Measurements from ENCODE around the gene KCNQ1.

KCNQ1 gene

GRCh38 chr11:2887515-2888195, 442.8 kb downstream of the KCNQ1 start:
- Histone ChIP-seq H3K4me3 (ENCODE audit: extremely low read depth, insufficient read depth, low read length, poor library complexity, severe bottlenecking) (no peak overlapping the region), H3K36me3 (ENCODE audit: control insufficient read depth, insufficient read depth, low read length) (peaks cover 7% of the 10 kb centered on the region), H3K9me3 (ENCODE audit: control insufficient read depth, low read length) (no peaks in the 10 kb centered on the region), H3K4me1 (ENCODE audit: control insufficient read depth, insufficient read depth, low read length, poor library complexity, severe bottlenecking) (peaks cover 25% of the 10 kb centered on the region), H3K27ac (ENCODE audit: low read depth, low read length, severe bottlenecking) (no peak overlapping the region)
- WGBS, 2 experiments (ENCODE audit: insufficient coverage in 2 of 2): 75 to 82% methylated on average over 7 to 9 of the region's 11 CpGs

GRCh38 chr11:2888266-2888968, 443.6 kb downstream of the KCNQ1 start:
- H3K36me3 ChIP-seq (ENCODE audit: control insufficient read depth, insufficient read depth, low read length): no peaks in the 10 kb centered on the region
- no peak overlapping the region for H3K27ac ChIP-seq (ENCODE audit: low read depth, low read length, severe bottlenecking)
- WGBS, 2 experiments (ENCODE audit: insufficient coverage in 2 of 2): 31 to 36% methylated on average over 18 to 21 of the region's 25 CpGs
- no peaks in the 10 kb centered on the region for H3K9me3 ChIP-seq (ENCODE audit: control insufficient read depth, low read length)
- H3K4me1 ChIP-seq (ENCODE audit: control insufficient read depth, insufficient read depth, low read length, poor library complexity, severe bottlenecking): peaks cover 26% of the 10 kb centered on the region
- no peak overlapping the region for H3K4me3 ChIP-seq (ENCODE audit: extremely low read depth, insufficient read depth, low read length, poor library complexity, severe bottlenecking)

- Histone ChIP-seq H3K9me3 (ENCODE audit: control insufficient read depth, low read length) (no peaks in the 10 kb centered on the region), H3K36me3 (ENCODE audit: control insufficient read depth, insufficient read depth, low read length) (no peaks in the 10 kb centered on the region), H3K4me1 (ENCODE audit: control insufficient read depth, insufficient read depth, low read length, poor library complexity, severe bottlenecking) (peaks cover 26% of the 10 kb centered on the region), H3K4me3 (ENCODE audit: extremely low read depth, insufficient read depth, low read length, poor library complexity, severe bottlenecking) (no peak overlapping the region), H3K27ac (ENCODE audit: low read depth, low read length, severe bottlenecking) (no peak overlapping the region)
- WGBS, 2 experiments (ENCODE audit: insufficient coverage in 2 of 2): 91 to 95% methylated on average over 13 of the region's 16 CpGs
Measured at GRCh38 chr11:2889362-2890273, 444.8 kb downstream of the KCNQ1 start.

- Histone ChIP-seq H3K36me3 (ENCODE audit: control insufficient read depth, insufficient read depth, low read length) (no peaks in the 10 kb centered on the region), H3K4me1 (ENCODE audit: control insufficient read depth, insufficient read depth, low read length, poor library complexity, severe bottlenecking) (peaks cover 26% of the 10 kb centered on the region), H3K4me3 (ENCODE audit: extremely low read depth, insufficient read depth, low read length, poor library complexity, severe bottlenecking) (no peak overlapping the region), H3K27ac (ENCODE audit: low read depth, low read length, severe bottlenecking) (no peak overlapping the region), H3K9me3 (ENCODE audit: control insufficient read depth, low read length) (no peaks in the 10 kb centered on the region)
- whole genome bisulfite sequencing, 2 experiments (ENCODE audit: insufficient coverage in 2 of 2): 86 to 88% methylated on average over 25 to 28 of the region's 28 CpGs
Measured at GRCh38 chr11:2890466-2891294, 445.9 kb downstream of the KCNQ1 start.

GRCh38 chr11:2891326-2892214, 446.8 kb downstream of the KCNQ1 start:
- 44 to 66% methylated on average over 12 of the region's 17 CpGs for WGBS, 2 experiments (ENCODE audit: insufficient coverage in 2 of 2)
- Histone ChIP-seq H3K9me3 (ENCODE audit: control insufficient read depth, low read length) (no peaks in the 10 kb centered on the region), H3K4me1 (ENCODE audit: control insufficient read depth, insufficient read depth, low read length, poor library complexity, severe bottlenecking) (peaks cover 23% of the 10 kb centered on the region), H3K36me3 (ENCODE audit: control insufficient read depth, insufficient read depth, low read length) (no peaks in the 10 kb centered on the region), H3K4me3 (ENCODE audit: extremely low read depth, insufficient read depth, low read length, poor library complexity, severe bottlenecking) (no peak overlapping the region), H3K27ac (ENCODE audit: low read depth, low read length, severe bottlenecking) (peak overlapping the region; percentile 74)

GRCh38 chr11:2892215-2892966, 447.6 kb downstream of the KCNQ1 start:
- peak overlapping the region; percentile 74 for H3K27ac ChIP-seq (ENCODE audit: low read depth, low read length, severe bottlenecking)

GRCh38 chr11:2892967-2893528, 448.2 kb downstream of the KCNQ1 start:
- Histone ChIP-seq H3K4me3 (ENCODE audit: extremely low read depth, insufficient read depth, low read length, poor library complexity, severe bottlenecking) (peak overlapping the region; percentile 39), H3K4me1 (ENCODE audit: control insufficient read depth, insufficient read depth, low read length, poor library complexity, severe bottlenecking) (peaks cover 20% of the 10 kb centered on the region), H3K36me3 (ENCODE audit: control insufficient read depth, insufficient read depth, low read length) (no peaks in the 10 kb centered on the region), H3K9me3 (ENCODE audit: control insufficient read depth, low read length) (no peaks in the 10 kb centered on the region), H3K27ac (ENCODE audit: low read depth, low read length, severe bottlenecking) (peak overlapping the region; percentile 74)
- WGBS, 2 experiments (ENCODE audit: insufficient coverage in 2 of 2): 0 to 60% methylated on average over 1 to 3 of the region's 4 CpGs

More at GRCh38 chr11:2892215-2892966, 447.6 kb downstream of the KCNQ1 start:
- no peaks in the 10 kb centered on the region for H3K36me3 ChIP-seq (ENCODE audit: control insufficient read depth, insufficient read depth, low read length)
- no peaks in the 10 kb centered on the region for H3K9me3 ChIP-seq (ENCODE audit: control insufficient read depth, low read length)
- peaks cover 15% of the 10 kb centered on the region for H3K4me1 ChIP-seq (ENCODE audit: control insufficient read depth, insufficient read depth, low read length, poor library complexity, severe bottlenecking)
- 5 to 6% methylated on average over 21 of the region's 34 CpGs for WGBS, 2 experiments (ENCODE audit: insufficient coverage in 2 of 2)
- H3K4me3 ChIP-seq (ENCODE audit: extremely low read depth, insufficient read depth, low read length, poor library complexity, severe bottlenecking): peak overlapping the region; percentile 39

- Histone ChIP-seq H3K36me3 (ENCODE audit: control insufficient read depth, insufficient read depth, low read length) (no peaks in the 10 kb centered on the region), H3K27ac (ENCODE audit: low read depth, low read length, severe bottlenecking) (no peak overlapping the region), H3K9me3 (ENCODE audit: control insufficient read depth, low read length) (no peaks in the 10 kb centered on the region), H3K4me3 (ENCODE audit: extremely low read depth, insufficient read depth, low read length, poor library complexity, severe bottlenecking) (no peak overlapping the region), H3K4me1 (ENCODE audit: control insufficient read depth, insufficient read depth, low read length, poor library complexity, severe bottlenecking) (peaks cover 28% of the 10 kb centered on the region)
- WGBS, 2 experiments (ENCODE audit: insufficient coverage in 2 of 2): 91 to 92% methylated on average over 4 of the region's 4 CpGs
Measured at GRCh38 chr11:2893935-2894334, 449.1 kb downstream of the KCNQ1 start.

GRCh38 chr11:2896047-2896446, 451.2 kb downstream of the KCNQ1 start:
- Histone ChIP-seq H3K36me3 (ENCODE audit: control insufficient read depth, insufficient read depth, low read length) (no peaks in the 10 kb centered on the region), H3K4me1 (ENCODE audit: control insufficient read depth, insufficient read depth, low read length, poor library complexity, severe bottlenecking) (peaks cover 41% of the 10 kb centered on the region), H3K4me3 (ENCODE audit: extremely low read depth, insufficient read depth, low read length, poor library complexity, severe bottlenecking) (no peak overlapping the region), H3K9me3 (ENCODE audit: control insufficient read depth, low read length) (no peaks in the 10 kb centered on the region), H3K27ac (ENCODE audit: low read depth, low read length, severe bottlenecking) (no peak overlapping the region)
- WGBS, 2 experiments (ENCODE audit: insufficient coverage in 2 of 2): 78 to 85% methylated on average over 6 of the region's 9 CpGs

Data from mesodermal cell (in vitro differentiated cells).